Progenitor cell of endocrine pancreas (in vitro differentiated cells): Measurements from ENCODE around the gene CYP3A5. TPM values are rescaled to one million over a fixed set of nuclear protein-coding genes. Genes with fewer than 3 reads are reported as not detected.
"Not testable (repeated sequence)": the region's sequence is repeated elsewhere in the genome, so short reads cannot be mapped to it uniquely, and the experiment has no call there.

Experiments used
- DNase-seq: peaks from one replicate; pipeline ENCODE4 v3.0.0; 2021; ENCODE audit warnings: low spot score; ENCODE audit not compliant: unreplicated experiment
- H3K27ac Mint-ChIP-seq: 2 replicates; pipeline ENCODE4 v1.8.0; 2021; ENCODE audit warnings: mild to moderate bottlenecking, moderate library complexity, mixed read lengths
- H3K27me3 Mint-ChIP-seq: 2 replicates; pipeline ENCODE4 v1.8.0; 2021; ENCODE audit warnings: mixed read lengths
- H3K36me3 Mint-ChIP-seq: 2 replicates; pipeline ENCODE4 v1.8.0; 2022; ENCODE audit warnings: mixed read lengths; ENCODE audit not compliant: insufficient read depth
- H3K4me1 Mint-ChIP-seq: 2 replicates; pipeline ENCODE4 v1.8.0; 2021; ENCODE audit warnings: low read depth, mixed read lengths
- H3K4me3 Mint-ChIP-seq: 2 replicates; pipeline ENCODE4 v1.8.0; 2021; ENCODE audit warnings: low read depth, mild to moderate bottlenecking, moderate library complexity, mixed read lengths
- H3K9me3 Mint-ChIP-seq: 2 replicates; pipeline ENCODE4 v1.8.0; 2021; ENCODE audit warnings: low read depth, mixed read lengths
- CTCF ChIP-seq: fragments of 200-600 bp; sonication (generic); IDR thresholded peaks from one replicate; pipeline ENCODE4 v1.5.0; 2021; ENCODE audit warnings: antibody characterized with exemption, mild to moderate bottlenecking; ENCODE audit not compliant: unreplicated experiment
- total RNA-seq: library from RNA; stranded (reverse); gene quantifications from 2 replicates; pipeline ENCODE4 v1.2.1, GENCODE V29; 2021

Gene CYP3A5
- total RNA-seq, 1 donor from 2014 or later, result 4.2 TPM

GRCh38 chr7:99665312-99666012 lies 14.3 kb downstream of the CYP3A5 start:
- H3K27ac Mint-ChIP-seq, result no peak overlapping the region
- no peak for TF ChIP-seq CTCF
- peaks cover 15% of the 10 kb centered on the region for H3K36me3 Mint-ChIP-seq
- no peaks in the 10 kb centered on the region for H3K27me3 Mint-ChIP-seq
- DNase-seq, result no peak
- H3K9me3 Mint-ChIP-seq, result peaks cover 5% of the 10 kb centered on the region
- no peaks in the 10 kb centered on the region for H3K4me1 Mint-ChIP-seq
- no peak overlapping the region for H3K4me3 Mint-ChIP-seq

- Mint-ChIP-seq H3K9me3 (peaks cover 26% of the 10 kb centered on the region), H3K36me3 (peaks cover 37% of the 10 kb centered on the region)
- H3K4me1 Mint-ChIP-seq, H3K27ac Mint-ChIP-seq, H3K4me3 Mint-ChIP-seq, H3K27me3 Mint-ChIP-seq, DNase-seq: not testable (repeated sequence)
Observed at GRCh38 chr7:99657879-99658278, 21.9 kb downstream of the CYP3A5 start.

GRCh38 chr7:99654626-99655025 lies 25.2 kb downstream of the CYP3A5 start:
- H3K27ac Mint-ChIP-seq, H3K4me1 Mint-ChIP-seq, H3K4me3 Mint-ChIP-seq, DNase-seq, H3K27me3 Mint-ChIP-seq: not testable (repeated sequence)
- Mint-ChIP-seq H3K9me3 (peaks cover 24% of the 10 kb centered on the region), H3K36me3 (peaks cover 26% of the 10 kb centered on the region)

GRCh38 chr7:99653754-99654153 lies 26.0 kb downstream of the CYP3A5 start:
- Mint-ChIP-seq H3K4me3 (no peak overlapping the region), H3K27ac (no peak overlapping the region), H3K4me1 (no peaks in the 10 kb centered on the region), H3K9me3 (peaks cover 20% of the 10 kb centered on the region), H3K27me3 (no peaks in the 10 kb centered on the region), H3K36me3 (peaks cover 22% of the 10 kb centered on the region)
- no peak for DNase-seq
- TF ChIP-seq CTCF, result no peak

GRCh38 chr7:99653269-99653668 lies 26.5 kb downstream of the CYP3A5 start:
- not testable (repeated sequence) for H3K4me1 Mint-ChIP-seq, H3K4me3 Mint-ChIP-seq, H3K27ac Mint-ChIP-seq, H3K27me3 Mint-ChIP-seq, DNase-seq
- Mint-ChIP-seq H3K36me3 (peaks cover 21% of the 10 kb centered on the region), H3K9me3 (peaks cover 18% of the 10 kb centered on the region)

- TF ChIP-seq CTCF, result no peak
- Mint-ChIP-seq H3K36me3 (peaks cover 17% of the 10 kb centered on the region), H3K9me3 (peaks cover 16% of the 10 kb centered on the region), H3K27me3 (no peaks in the 10 kb centered on the region), H3K27ac (no peak overlapping the region), H3K4me3 (no peak overlapping the region), H3K4me1 (no peaks in the 10 kb centered on the region)
- no peak for DNase-seq
Observed at GRCh38 chr7:99652671-99653070, 27.1 kb downstream of the CYP3A5 start.

- DNase-seq, result no peak
- H3K4me1 Mint-ChIP-seq, result no peaks in the 10 kb centered on the region
- TF ChIP-seq CTCF, result no peak
- no peak overlapping the region for H3K27ac Mint-ChIP-seq
- H3K4me3 Mint-ChIP-seq, result no peak overlapping the region
- no peaks in the 10 kb centered on the region for H3K27me3 Mint-ChIP-seq
- peaks cover 7% of the 10 kb centered on the region for H3K9me3 Mint-ChIP-seq
- peaks cover 10% of the 10 kb centered on the region for H3K36me3 Mint-ChIP-seq
Observed at GRCh38 chr7:99651290-99651689, 28.5 kb downstream of the CYP3A5 start.
